PFSK-1 (cell line): Measurements from ENCODE around the gene PTPRN2.

Experiments
- FOXP2 ChIP-seq: optimal IDR thresholded peaks from 2 replicates; pipeline ENCODE3; 2011; ENCODE audit warnings: borderline replicate concordance, control low read depth, inconsistent platforms; ENCODE audit not compliant: insufficient read depth; ENCODE audit errors: extremely low read length, extremely low read depth
- POLR2AphosphoS5 ChIP-seq: IDR thresholded peaks from 2 replicates; pipeline ENCODE4 v1.6.1; 2012; ENCODE audit warnings: low read depth, mild to moderate bottlenecking, control low read depth, low read length, moderate library complexity
- REST ChIP-seq, 2 experiments: IDR thresholded peaks; 2 replicates each; pipeline versions ENCODE4 v1.6.1 to v1.8.0; 2011 to 2012; ENCODE audit warnings: low read depth in 2 of 2, low read length in 2 of 2, control low read depth in 1 of 2, inconsistent platforms in 1 of 2, mild to moderate bottlenecking in 1 of 2, moderate library complexity in 1 of 2; ENCODE audit not compliant: insufficient read depth in 1 of 2
- SIN3A ChIP-seq: IDR thresholded peaks from 2 replicates; pipeline ENCODE4 v1.6.1; 2012; ENCODE audit warnings: mild to moderate bottlenecking, low read length, moderate library complexity, borderline replicate concordance; ENCODE audit not compliant: insufficient read depth
- TAF1 ChIP-seq: IDR thresholded peaks from 2 replicates; pipeline ENCODE4 v1.6.1; 2012; ENCODE audit warnings: low read length, control low read depth, borderline replicate concordance; ENCODE audit not compliant: insufficient read depth

The PTPRN2 gene

GRCh38 chr7:157589680-157590079 is 997.9 kb downstream of the PTPRN2 start:
- TF ChIP-seq FOXP2 (no peak), POLR2AphosphoS5 (no peak), REST (IDR thresholded peaks at IDR 0.05; ENCODE audit: insufficient read depth in 1 of 2, low read depth in 2 of 2, low read length in 2 of 2) (no peak), TAF1 (no peak), SIN3A (no peak)

GRCh38 chr7:157587805-157588560 is 999.6 kb downstream of the PTPRN2 start:
- TF ChIP-seq POLR2AphosphoS5 (no peak), REST (IDR thresholded peaks at IDR 0.05; ENCODE audit: insufficient read depth in 1 of 2, low read depth in 2 of 2, low read length in 2 of 2) (no peak), TAF1 (no peak), SIN3A (no peak), FOXP2 (no peak)

- TF ChIP-seq POLR2AphosphoS5, result no peak
- TF ChIP-seq TAF1, result no peak
- no peak for TF ChIP-seq FOXP2
- TF ChIP-seq SIN3A, result no peak
- no peak for TF ChIP-seq REST (IDR thresholded peaks at IDR 0.05; ENCODE audit: insufficient read depth in 1 of 2, low read depth in 2 of 2, low read length in 2 of 2)
These were observed 1000.4 kb downstream of the PTPRN2 start for GRCh38 chr7:157587051-157587804.

GRCh38 chr7:157586426-157586955 is 1001.1 kb downstream of the PTPRN2 start:
- no peak for TF ChIP-seq TAF1
- no peak for TF ChIP-seq FOXP2
- no peak for TF ChIP-seq REST (IDR thresholded peaks at IDR 0.05; ENCODE audit: insufficient read depth in 1 of 2, low read depth in 2 of 2, low read length in 2 of 2)
- TF ChIP-seq SIN3A, result no peak
- TF ChIP-seq POLR2AphosphoS5, result no peak
